Breast epithelium (tissue), 4 donors: ENCODE results near the gene ALDH16A1. TPM values are rescaled to one million over a fixed set of nuclear protein-coding genes. Genes with fewer than 3 reads are reported as not detected.
A peak's percentile ranks its signal among the peaks of the same experiment; 100 is the strongest.
"Not testable (repeated sequence)": the region's sequence is repeated elsewhere in the genome, so short reads cannot be mapped to it uniquely, and the experiment has no call there.

Source experiments
- DNase-seq, 2 donors: peaks; one replicate each; pipeline ENCODE4 v3.0.0-alpha.2; 2019; ENCODE audit warnings: low spot score in 2 of 2
- H3K27ac ChIP-seq, 2 donors: fragments of 200-600 bp; sonication (generic) in 1 of 2; one replicate each; pipeline ENCODE4 v1.5.1; 2016 to 2019; ENCODE audit warnings: mild to moderate bottlenecking in 1 of 2
- H3K27me3 ChIP-seq, 2 donors: fragments of 200-600 bp; sonication (generic) in 1 of 2; one replicate each; pipeline versions ENCODE4 v1.5.1 to v1.6.0; 2017 to 2019; ENCODE audit warnings: control low read depth in 1 of 2, mild to moderate bottlenecking in 1 of 2
- H3K36me3 ChIP-seq: fragments of 200-600 bp; one replicate; pipeline ENCODE4 v1.5.1; 2019
- H3K4me1 ChIP-seq, 2 donors: fragments of 200-600 bp; sonication (generic); one replicate each; pipeline ENCODE4 v1.5.1; 2016 to 2019; ENCODE audit warnings: control low read depth in 1 of 2
- H3K4me3 ChIP-seq, 3 donors: fragments of 200-600 bp; sonication (generic); 1 replicate in 2 of 3; 2 replicates in 1 of 3; pipeline ENCODE4 v1.5.1; 2016 to 2019; ENCODE audit warnings: mild to moderate bottlenecking in 3 of 3, moderate library complexity in 2 of 3
- H3K9me3 ChIP-seq, 2 donors: fragments of 200-600 bp; sonication (generic) in 1 of 2; one replicate each; pipeline ENCODE4 v1.5.1; 2016 to 2019; ENCODE audit warnings: control low read depth in 1 of 2
- POLR2A ChIP-seq: fragments of 450-650 bp; IDR thresholded peaks from one replicate; pipeline ENCODE4 v1.6.1; 2016; ENCODE audit warnings: antibody characterized with exemption, mild to moderate bottlenecking, moderate library complexity
- POLR2AphosphoS5 ChIP-seq, 3 donors: sonication (generic); formaldehyde crosslinking; IDR thresholded peaks; one replicate each; pipeline ENCODE4 v1.6.1; 2017; ENCODE audit warnings: antibody characterized with exemption in 3 of 3
- intact Hi-C: fragments of 100-400 bp; cut with DNase I; formaldehyde crosslinking; loops from one replicate; pipeline ENCODE4 v1.15.1; 2023; ENCODE audit warnings: low total_unique reads
- total RNA-seq, 3 donors: library from RNA; depleted of rRNA; stranded (reverse); fragments of >200 nt; gene quantifications; one replicate each; pipeline ENCODE4 v1.1.0, GENCODE V29; 2016
- TF ChIP-seq, protein P1 (sequence below), 3 donors: fragments of 450-650 bp; IDR thresholded peaks; one replicate each; pipeline ENCODE4 v1.5.1; 2016 to 2017; ENCODE audit warnings: antibody characterized with exemption in 3 of 3, mild to moderate bottlenecking in 3 of 3, moderate library complexity in 3 of 3

The ALDH16A1 gene
- total RNA-seq, 3 donors from 2014 or later = 20.6 to 34.4 (median 32.2) TPM

DNA sequence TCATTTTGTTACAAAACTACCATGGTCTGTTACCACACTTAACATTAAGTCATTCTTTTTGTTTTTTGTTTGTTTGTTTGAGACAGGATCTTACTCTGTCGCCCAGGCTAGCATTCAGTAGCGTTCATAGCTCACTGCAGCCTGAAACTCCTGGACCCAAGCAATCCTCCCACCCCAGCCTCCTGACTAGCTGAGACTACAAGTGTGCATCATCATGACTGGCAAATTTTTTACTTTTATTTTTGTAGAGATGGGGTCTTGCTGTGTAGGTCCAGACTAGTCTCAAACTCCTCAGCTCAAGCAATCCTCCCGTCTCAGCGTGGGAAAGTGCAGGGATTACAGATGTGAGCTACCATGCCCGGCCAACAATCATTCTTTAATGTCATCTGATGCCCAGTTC is 3.3 kb downstream of the ALDH16A1 start:
- intact Hi-C loops = no loop called here
- H3K27ac ChIP-seq = peak overlapping the region; percentile 24 to 71

DNA sequence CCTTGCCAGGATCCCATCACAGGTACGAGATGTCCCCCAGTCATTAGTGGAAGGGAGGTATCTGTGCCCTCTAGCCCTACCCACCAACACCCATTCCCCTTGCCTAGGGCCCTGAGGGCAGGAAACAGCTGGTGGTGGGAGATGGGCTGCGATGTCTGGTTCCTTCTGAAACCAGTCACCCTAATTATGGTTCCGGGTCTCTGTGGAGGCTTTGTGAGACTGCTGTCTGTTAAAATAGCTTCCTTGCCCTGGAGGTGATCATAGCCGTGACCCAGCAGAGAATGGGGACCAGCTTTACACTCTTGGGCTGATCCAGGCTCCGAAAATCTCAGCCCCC is 5.5 kb downstream of the ALDH16A1 start:
- no peak overlapping the region for H3K4me3 ChIP-seq
- no peaks in the 10 kb centered on the region for H3K27me3 ChIP-seq
- no peaks in the 10 kb centered on the region for H3K36me3 ChIP-seq
- intact Hi-C loops = no loop called here
- DNase-seq = no peak
- no peaks in the 10 kb centered on the region for H3K4me1 ChIP-seq
- TF ChIP-seq POLR2A (no peak), POLR2AphosphoS5 (IDR thresholded peaks at IDR 0.05) (no peak)
- H3K9me3 ChIP-seq = no peaks in the 10 kb centered on the region
- peak overlapping the region in 1 of 2 donors; percentile 40 for H3K27ac ChIP-seq

More for the DNA sequence above, 3.3 kb downstream of the ALDH16A1 start:
- no peak for TF ChIP-seq POLR2AphosphoS5 (IDR thresholded peaks at IDR 0.05)
- no peak for TF ChIP-seq POLR2A
- TF ChIP-seq, protein P1, sequence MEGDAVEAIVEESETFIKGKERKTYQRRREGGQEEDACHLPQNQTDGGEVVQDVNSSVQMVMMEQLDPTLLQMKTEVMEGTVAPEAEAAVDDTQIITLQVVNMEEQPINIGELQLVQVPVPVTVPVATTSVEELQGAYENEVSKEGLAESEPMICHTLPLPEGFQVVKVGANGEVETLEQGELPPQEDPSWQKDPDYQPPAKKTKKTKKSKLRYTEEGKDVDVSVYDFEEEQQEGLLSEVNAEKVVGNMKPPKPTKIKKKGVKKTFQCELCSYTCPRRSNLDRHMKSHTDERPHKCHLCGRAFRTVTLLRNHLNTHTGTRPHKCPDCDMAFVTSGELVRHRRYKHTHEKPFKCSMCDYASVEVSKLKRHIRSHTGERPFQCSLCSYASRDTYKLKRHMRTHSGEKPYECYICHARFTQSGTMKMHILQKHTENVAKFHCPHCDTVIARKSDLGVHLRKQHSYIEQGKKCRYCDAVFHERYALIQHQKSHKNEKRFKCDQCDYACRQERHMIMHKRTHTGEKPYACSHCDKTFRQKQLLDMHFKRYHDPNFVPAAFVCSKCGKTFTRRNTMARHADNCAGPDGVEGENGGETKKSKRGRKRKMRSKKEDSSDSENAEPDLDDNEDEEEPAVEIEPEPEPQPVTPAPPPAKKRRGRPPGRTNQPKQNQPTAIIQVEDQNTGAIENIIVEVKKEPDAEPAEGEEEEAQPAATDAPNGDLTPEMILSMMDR (IDR thresholded peaks at IDR 0.05) = no peak
- Histone ChIP-seq H3K4me3 (no peak overlapping the region), H3K4me1 (no peaks in the 10 kb centered on the region), H3K36me3 (no peaks in the 10 kb centered on the region), H3K9me3 (no peaks in the 10 kb centered on the region), H3K27me3 (no peaks in the 10 kb centered on the region)
- no peak for DNase-seq

GRCh38 chr19:49459388-49459787 is 6.4 kb downstream of the ALDH16A1 start:
- TF ChIP-seq, protein P1 (IDR thresholded peaks at IDR 0.05) = no peak
- no peak for TF ChIP-seq POLR2AphosphoS5 (IDR thresholded peaks at IDR 0.05)
- no peak for TF ChIP-seq POLR2A
- H3K4me1 ChIP-seq = no peaks in the 10 kb centered on the region
- intact Hi-C loops = no loop called here
- no peaks in the 10 kb centered on the region for H3K27me3 ChIP-seq
- no peaks in the 10 kb centered on the region for H3K36me3 ChIP-seq
- DNase-seq = no peak
- no peak overlapping the region for H3K4me3 ChIP-seq
- no peak overlapping the region for H3K27ac ChIP-seq
- no peaks in the 10 kb centered on the region for H3K9me3 ChIP-seq

DNA sequence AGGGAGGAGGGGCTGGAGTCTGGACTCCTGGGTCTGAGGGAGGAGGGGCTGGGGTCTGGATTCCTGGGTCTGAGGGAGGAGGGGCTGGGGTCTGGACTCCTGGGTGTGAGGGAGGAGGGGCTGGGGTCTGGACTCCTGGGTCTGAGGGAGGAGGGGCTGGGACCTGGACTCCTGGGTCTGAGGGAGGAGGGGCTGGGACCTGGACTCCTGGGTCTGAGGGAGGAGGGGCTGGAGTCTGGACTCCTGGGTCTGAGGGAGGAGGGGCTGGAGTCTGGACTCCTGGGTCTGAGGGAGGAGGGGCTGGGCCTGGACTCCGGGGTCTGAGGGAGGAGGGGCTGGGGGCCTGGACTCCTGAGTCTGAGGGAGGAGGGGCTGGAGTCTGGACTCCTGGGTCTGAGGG is 8.1 kb downstream of the ALDH16A1 start:
- intact Hi-C loops, H3K4me3 ChIP-seq, H3K36me3 ChIP-seq, H3K27me3 ChIP-seq, H3K27ac ChIP-seq, H3K9me3 ChIP-seq, H3K4me1 ChIP-seq, DNase-seq: not testable (repeated sequence)

DNA sequence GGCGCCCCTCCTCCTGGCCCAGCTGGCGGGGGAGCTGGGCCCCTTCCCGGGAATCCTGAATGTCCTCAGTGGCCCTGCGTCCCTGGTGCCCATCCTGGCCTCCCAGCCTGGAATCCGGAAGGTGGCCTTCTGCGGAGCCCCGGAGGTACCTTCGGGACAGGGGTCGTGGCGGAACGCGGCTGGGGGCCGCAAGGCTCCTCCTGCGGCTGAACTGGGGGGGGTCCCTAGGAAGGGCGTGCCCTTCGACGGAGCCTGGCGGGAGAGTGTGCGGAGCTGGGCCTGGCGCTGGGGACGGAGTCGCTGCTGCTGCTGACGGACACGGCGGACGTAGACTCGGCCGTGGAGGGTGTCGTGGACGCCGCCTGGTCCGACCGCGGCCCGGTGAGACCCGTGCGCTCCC is 8.6 kb downstream of the ALDH16A1 start:
- Histone ChIP-seq H3K36me3 (no peaks in the 10 kb centered on the region), H3K27ac (no peak overlapping the region), H3K4me3 (no peak overlapping the region), H3K27me3 (no peaks in the 10 kb centered on the region), H3K4me1 (no peaks in the 10 kb centered on the region), H3K9me3 (no peaks in the 10 kb centered on the region)
- DNase-seq = no peak
- no peak for TF ChIP-seq POLR2AphosphoS5 (IDR thresholded peaks at IDR 0.05)
- intact Hi-C loops = no loop called here

DNA sequence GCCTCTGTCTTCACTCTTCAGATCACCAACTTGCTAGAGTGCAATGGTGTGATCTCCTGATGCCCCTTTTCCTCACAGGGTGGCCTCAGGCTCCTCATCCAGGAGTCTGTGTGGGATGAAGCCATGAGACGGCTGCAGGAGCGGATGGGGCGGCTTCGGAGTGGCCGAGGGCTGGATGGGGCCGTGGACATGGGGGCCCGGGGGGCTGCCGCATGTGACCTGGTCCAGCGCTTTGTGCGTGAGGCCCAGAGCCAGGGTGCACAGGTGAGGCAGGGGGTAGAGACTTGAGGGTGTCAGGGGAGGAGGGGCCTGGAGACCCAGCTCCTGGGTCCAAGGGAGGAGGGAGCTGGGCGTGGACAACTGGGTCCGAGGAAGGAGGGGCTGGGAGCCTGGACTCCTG is 9.5 kb downstream of the ALDH16A1 start:
- DNase-seq = no peak

More for the DNA sequence above, 9.5 kb downstream of the ALDH16A1 start:
- Histone ChIP-seq H3K36me3 (no peaks in the 10 kb centered on the region), H3K9me3 (no peaks in the 10 kb centered on the region), H3K4me1 (no peaks in the 10 kb centered on the region), H3K4me3 (no peak overlapping the region), H3K27ac (no peak overlapping the region), H3K27me3 (no peaks in the 10 kb centered on the region)
- TF ChIP-seq POLR2A (no peak), POLR2AphosphoS5 (IDR thresholded peaks at IDR 0.05) (no peak)
- TF ChIP-seq, protein P1 (IDR thresholded peaks at IDR 0.05) = no peak
- intact Hi-C loops = no loop called here
